Activated CD4-positive, alpha-beta T cell treated with anti-CD3 and anti-CD28 coated beads, Interleukin-2, amount 50 U/mL, for 48 hours (primary cell): ENCODE results near the gene CUBN.

ENCODE experiments used
- DNase-seq, 2 experiments: peaks; one replicate each; pipeline ENCODE4 v3.0.0-alpha.2; 2020

Gene CUBN

GRCh38 chr10:17066000-17066399 is 63.6 kb downstream of the CUBN start:
- no peak for DNase-seq

GRCh38 chr10:17065273-17065672 is 64.3 kb downstream of the CUBN start:
- no peak for DNase-seq

GRCh38 chr10:17064435-17064834 is 65.2 kb downstream of the CUBN start:
- no peak for DNase-seq

- no peak for DNase-seq
These were observed 66.6 kb downstream of the CUBN start for GRCh38 chr10:17062955-17063484.

GRCh38 chr10:17062493-17062892 is 67.1 kb downstream of the CUBN start:
- DNase-seq: no peak

- no peak for DNase-seq
These were observed 67.6 kb downstream of the CUBN start for GRCh38 chr10:17062009-17062408.

- no peak for DNase-seq
These were observed 68.2 kb downstream of the CUBN start for GRCh38 chr10:17061418-17061817.

GRCh38 chr10:17060289-17060688 is 69.3 kb downstream of the CUBN start:
- no peak for DNase-seq

GRCh38 chr10:17059197-17059688 is 70.4 kb downstream of the CUBN start:
- DNase-seq: no peak

GRCh38 chr10:17058093-17058492 is 71.5 kb downstream of the CUBN start:
- no peak for DNase-seq

GRCh38 chr10:17056781-17057428 is 72.7 kb downstream of the CUBN start:
- no peak for DNase-seq

- DNase-seq: no peak
These were observed 76.1 kb downstream of the CUBN start for GRCh38 chr10:17053513-17053912.

GRCh38 chr10:17053061-17053460 is 76.5 kb downstream of the CUBN start:
- DNase-seq: no peak

GRCh38 chr10:17051851-17052250 is 77.8 kb downstream of the CUBN start:
- DNase-seq: no peak

GRCh38 chr10:17049195-17049594 is 80.4 kb downstream of the CUBN start:
- DNase-seq: no peak

- no peak for DNase-seq
These were observed 81.7 kb downstream of the CUBN start for GRCh38 chr10:17047908-17048307.

- no peak for DNase-seq
These were observed 82.6 kb downstream of the CUBN start for GRCh38 chr10:17046989-17047388.

- DNase-seq: no peak
These were observed 86.0 kb downstream of the CUBN start for GRCh38 chr10:17043586-17043985.

GRCh38 chr10:17041626-17042520 is 87.7 kb downstream of the CUBN start:
- DNase-seq: no peak

- DNase-seq: no peak
These were observed 91.0 kb downstream of the CUBN start for GRCh38 chr10:17038627-17039026.

GRCh38 chr10:17037910-17038309 is 91.7 kb downstream of the CUBN start:
- DNase-seq: no peak

- no peak for DNase-seq
These were observed 94.2 kb downstream of the CUBN start for GRCh38 chr10:17035446-17035845.

- DNase-seq: no peak
These were observed 95.9 kb downstream of the CUBN start for GRCh38 chr10:17033529-17034260.
